Activated B cell treated with CpG ODN at 0.5 μM for 24 hours (primary cell): Measurements from ENCODE around the gene SLC9A7. TPM values are rescaled to one million over a fixed set of nuclear protein-coding genes. Genes with fewer than 3 reads are reported as not detected.

Experiments used
- ATAC-seq: fragments of 200-7000 bp; cut with Tn5 transposase; one replicate; pipeline ENCODE4 v1.10.0; 2021; ENCODE audit warnings: low read depth, mild to moderate bottlenecking, moderate library complexity
- CTCF ChIA-PET: fragments of 350-600 bp; sonication (Branson Sonifier 250); formaldehyde crosslinking; loops from one replicate; lab custom pipeline; 2021; ENCODE audit warnings: antibody characterized with exemption; lab: Charles Lee
- POLR2A ChIA-PET: fragments of 350-600 bp; sonication (Branson Sonifier 250); formaldehyde crosslinking; loops from one replicate; lab custom pipeline; 2021; ENCODE audit warnings: antibody characterized with exemption; lab: Charles Lee
- DNase-seq: peaks from one replicate; pipeline ENCODE4 v3.0.0; 2022
- H3K27ac Mint-ChIP-seq: one replicate; pipeline ENCODE4 v1.8.0; 2020; ENCODE audit warnings: mixed read lengths
- H3K27me3 Mint-ChIP-seq: one replicate; pipeline ENCODE4 v1.8.0; 2021; ENCODE audit warnings: mixed read lengths
- H3K36me3 Mint-ChIP-seq: one replicate; pipeline ENCODE4 v1.8.0; 2021; ENCODE audit warnings: low read depth, mixed read lengths
- H3K4me1 Mint-ChIP-seq: one replicate; pipeline ENCODE4 v1.8.0; 2021; ENCODE audit warnings: mixed read lengths
- H3K4me3 Mint-ChIP-seq: one replicate; pipeline ENCODE4 v1.8.0; 2020; ENCODE audit warnings: mild to moderate bottlenecking, mixed read lengths
- H3K9me3 Mint-ChIP-seq: one replicate; pipeline ENCODE4 v1.8.0; 2020; ENCODE audit warnings: mixed read lengths
- intact Hi-C: fragments of 100-400 bp; cut with micrococcal nuclease; formaldehyde crosslinking; loops from one replicate; pipeline ENCODE4 v1.15.1; 2024
- total RNA-seq: library from RNA; stranded (reverse); gene quantifications from 2 replicates; pipeline ENCODE4 v1.2.3, GENCODE V29; 2022
- TF ChIP-seq, protein P1 (sequence below): fragments of 200-600 bp; IDR thresholded peaks from one replicate; pipeline ENCODE4 v1.8.0; 2022; ENCODE audit warnings: antibody characterized with exemption, mild to moderate bottlenecking

SLC9A7 gene
- 44.5 and 55.1 TPM in 2 replicates for total RNA-seq

DNA sequence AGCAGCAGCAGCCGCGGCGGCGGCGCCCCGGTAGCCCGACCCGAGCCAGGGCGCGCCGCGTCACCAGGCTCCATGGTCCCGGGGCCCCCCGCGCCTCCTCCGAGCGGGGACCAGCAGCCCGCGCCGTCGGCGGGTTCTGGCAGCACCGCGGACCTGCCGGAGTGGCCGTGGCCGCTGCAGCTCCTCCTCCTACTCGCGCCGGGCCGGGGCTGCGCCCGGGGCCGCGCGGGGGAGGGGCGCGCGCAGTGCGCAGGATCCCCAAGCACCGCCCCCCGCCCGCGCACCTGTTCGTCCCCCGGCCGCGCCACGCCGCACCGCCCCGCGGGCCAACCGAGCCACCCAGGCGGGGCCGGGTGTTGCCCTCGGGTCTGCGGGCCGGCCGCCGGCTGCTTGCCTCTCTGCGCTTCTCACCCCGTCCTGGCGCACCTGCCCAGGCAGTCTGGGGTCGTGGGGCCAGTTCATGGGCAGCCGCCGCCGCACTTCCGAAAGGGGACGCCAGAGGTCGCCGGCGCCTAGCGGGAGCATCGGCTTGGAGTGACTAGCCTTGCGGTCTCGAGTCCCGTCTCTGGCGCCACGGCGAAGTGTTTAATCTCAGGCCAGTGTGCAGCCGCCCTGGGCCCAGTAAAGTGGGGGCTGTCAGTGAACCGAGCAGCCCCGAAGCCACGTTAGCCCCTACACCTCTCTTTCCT, at the start of gene SLC9A7:
Gene SLC9A7 (minus strand): TSS at position 163 of the 689 bp plus-strand sequence. CDS start 89 bp downstream, at position 74.
- intact Hi-C loops, result loop anchor here (1.0 to 5.0 kb wide), 12 partner anchors 33 to 763 kb away; partner anchors contain the start of genes CHST7 and RP2
- CTCF ChIA-PET, result interaction anchor here (1.0 to 2.6 kb wide), 4 partner anchors 37 to 204 kb away, joined by 4 to 14 read pairs (median 5); no protein-coding TSS in a partner anchor
- peak within 1 kb of the TSS; percentile 93 for H3K27ac Mint-ChIP-seq
- TF ChIP-seq, protein P1, sequence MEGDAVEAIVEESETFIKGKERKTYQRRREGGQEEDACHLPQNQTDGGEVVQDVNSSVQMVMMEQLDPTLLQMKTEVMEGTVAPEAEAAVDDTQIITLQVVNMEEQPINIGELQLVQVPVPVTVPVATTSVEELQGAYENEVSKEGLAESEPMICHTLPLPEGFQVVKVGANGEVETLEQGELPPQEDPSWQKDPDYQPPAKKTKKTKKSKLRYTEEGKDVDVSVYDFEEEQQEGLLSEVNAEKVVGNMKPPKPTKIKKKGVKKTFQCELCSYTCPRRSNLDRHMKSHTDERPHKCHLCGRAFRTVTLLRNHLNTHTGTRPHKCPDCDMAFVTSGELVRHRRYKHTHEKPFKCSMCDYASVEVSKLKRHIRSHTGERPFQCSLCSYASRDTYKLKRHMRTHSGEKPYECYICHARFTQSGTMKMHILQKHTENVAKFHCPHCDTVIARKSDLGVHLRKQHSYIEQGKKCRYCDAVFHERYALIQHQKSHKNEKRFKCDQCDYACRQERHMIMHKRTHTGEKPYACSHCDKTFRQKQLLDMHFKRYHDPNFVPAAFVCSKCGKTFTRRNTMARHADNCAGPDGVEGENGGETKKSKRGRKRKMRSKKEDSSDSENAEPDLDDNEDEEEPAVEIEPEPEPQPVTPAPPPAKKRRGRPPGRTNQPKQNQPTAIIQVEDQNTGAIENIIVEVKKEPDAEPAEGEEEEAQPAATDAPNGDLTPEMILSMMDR, result no peak
- DNase-seq (peak; percentile 81), ATAC-seq (peak; percentile 68)
- peaks cover 43% of the 10 kb centered on the region for H3K4me1 Mint-ChIP-seq
- H3K27me3 Mint-ChIP-seq, result no peaks in the 10 kb centered on the region
- peaks cover 15% of the 10 kb centered on the region for H3K36me3 Mint-ChIP-seq
- no peaks in the 10 kb centered on the region for H3K9me3 Mint-ChIP-seq
- POLR2A ChIA-PET, result interaction anchor here (0.5 to 1.6 kb wide), 5 partner anchors 33 to 204 kb away, joined by 3 to 7 read pairs (median 6); no protein-coding TSS in a partner anchor
- peak within 1 kb of the TSS; percentile 96 for H3K4me3 Mint-ChIP-seq

DNA sequence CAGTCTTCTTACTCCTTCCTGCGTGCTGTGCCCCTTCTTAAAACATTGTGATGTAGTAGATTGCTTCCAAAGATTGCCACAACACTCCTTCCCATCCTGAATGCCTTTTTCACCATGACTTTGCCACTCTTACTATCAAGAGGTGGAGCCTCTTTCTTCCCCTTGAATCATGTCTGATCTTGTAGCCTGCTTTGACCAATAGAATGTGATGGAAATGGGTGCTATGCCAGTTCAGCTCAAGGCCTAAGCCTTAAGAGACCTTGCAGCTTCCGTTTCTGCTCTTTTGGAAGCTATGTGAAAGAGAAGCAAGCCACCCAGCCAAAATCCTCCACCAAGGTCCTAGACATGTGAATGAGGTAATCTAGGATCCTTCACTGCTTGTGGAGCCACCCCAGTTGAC, 46.4 kb upstream of the SLC9A7 start:
- Mint-ChIP-seq H3K4me3 (no peak overlapping the region), H3K9me3 (no peaks in the 10 kb centered on the region), H3K27me3 (no peaks in the 10 kb centered on the region), H3K36me3 (no peaks in the 10 kb centered on the region), H3K27ac (no peak overlapping the region), H3K4me1 (no peaks in the 10 kb centered on the region)
- intact Hi-C loops, result no loop called here
- DNase-seq (no peak), ATAC-seq (no peak)
- TF ChIP-seq, protein P1, result no peak
- ChIA-PET POLR2A (no interaction called here), CTCF (no interaction called here)

DNA sequence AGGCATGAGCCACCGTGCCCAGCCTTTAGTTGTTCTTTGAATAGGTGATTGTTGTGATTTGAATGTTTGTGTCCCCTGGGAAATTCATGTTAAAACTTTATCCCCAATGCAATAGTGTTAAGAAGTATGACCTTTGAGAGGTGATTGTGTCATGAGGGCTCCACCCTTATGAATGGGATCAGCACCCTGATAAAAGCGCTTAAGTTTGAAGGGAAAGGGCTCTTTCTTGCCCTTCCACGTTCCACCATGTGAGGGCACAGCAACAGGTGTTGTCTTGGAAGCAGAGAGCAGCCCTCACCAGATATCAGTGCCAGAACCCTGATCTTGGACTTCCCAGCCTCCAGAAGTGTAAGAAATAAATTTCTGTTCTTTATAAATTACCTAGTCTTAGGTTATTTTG, 44.2 kb upstream of the SLC9A7 start:
- ChIA-PET CTCF (no interaction called here), POLR2A (no interaction called here)
- H3K27me3 Mint-ChIP-seq, result no peaks in the 10 kb centered on the region
- no peak for DNase-seq
- ATAC-seq, result no peak
- H3K4me3 Mint-ChIP-seq, result no peak overlapping the region
- intact Hi-C loops, result loop anchor here (5.0 kb wide), 2 partner anchors 229 to 289 kb away; no protein-coding TSS in a partner anchor
- no peaks in the 10 kb centered on the region for H3K9me3 Mint-ChIP-seq
- no peak overlapping the region for H3K27ac Mint-ChIP-seq
- TF ChIP-seq, protein P1, result no peak
- H3K36me3 Mint-ChIP-seq, result no peaks in the 10 kb centered on the region
- no peaks in the 10 kb centered on the region for H3K4me1 Mint-ChIP-seq

DNA sequence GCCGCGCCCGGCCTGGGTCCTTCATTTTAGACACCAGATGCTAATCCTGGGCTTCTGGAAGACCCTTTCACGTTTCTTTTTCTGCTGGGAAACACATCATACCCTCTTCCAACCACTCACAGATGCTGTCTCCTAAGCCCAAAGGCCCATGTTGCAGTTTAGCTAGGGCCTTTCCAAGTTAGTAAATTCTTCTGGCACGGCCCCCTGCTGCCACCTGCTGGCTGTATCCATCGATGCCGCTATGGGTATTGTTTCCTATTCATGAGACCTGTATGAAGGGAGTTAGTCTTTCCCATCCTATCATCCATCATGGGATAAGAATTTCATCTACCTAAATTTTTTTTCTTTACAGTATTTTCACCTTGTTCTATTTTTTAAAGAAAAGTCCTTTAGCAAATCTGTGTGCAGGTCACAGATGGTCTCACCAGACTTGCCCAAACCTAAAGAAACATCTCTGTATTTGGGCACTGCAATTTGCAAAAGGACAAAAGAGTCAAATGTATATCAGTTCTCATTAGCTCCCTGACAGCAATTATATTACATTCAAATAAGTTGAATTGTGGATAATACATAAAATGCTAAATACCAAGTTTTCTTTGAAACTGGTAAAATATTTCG, 37.8 kb upstream of the SLC9A7 start:
- POLR2A ChIA-PET, result interaction anchor here (0.8 to 1.6 kb wide), 4 partner anchors 37 to 242 kb away, joined by 3 to 6 read pairs (median 5); partner anchors contain the start of gene RP2
- H3K4me3 Mint-ChIP-seq, result no peak overlapping the region
- no peaks in the 10 kb centered on the region for H3K36me3 Mint-ChIP-seq
- CTCF ChIA-PET, result interaction anchor here (0.8 to 2.2 kb wide), 14 partner anchors 36 to 416 kb away, joined by 3 to 26 read pairs (median 4); partner anchors contain the start of gene SLC9A7
- H3K27ac Mint-ChIP-seq, result no peak overlapping the region
- no peaks in the 10 kb centered on the region for H3K27me3 Mint-ChIP-seq
- H3K4me1 Mint-ChIP-seq, result peaks cover 20% of the 10 kb centered on the region
- H3K9me3 Mint-ChIP-seq, result no peaks in the 10 kb centered on the region
- intact Hi-C loops, result loop anchor here (1.0 to 2.0 kb wide), 4 partner anchors 37 to 241 kb away; partner anchors contain the start of gene SLC9A7
- peak; percentile 61 for DNase-seq
- TF ChIP-seq, protein P1, result no peak
- peak; percentile 80 for ATAC-seq
